Activated CD8-positive, alpha-beta T cell treated with anti-CD3 and anti-CD28 coated beads, Interleukin-2, amount 10 ng/mL, durations not matched to agents 7 days and 5 days (primary cell): ENCODE measurements around the gene RASGRP3. TPM values are rescaled to one million over a fixed set of nuclear protein-coding genes. Genes with fewer than 3 reads are reported as not detected.
"Not testable (repeated sequence)": the region's sequence is repeated elsewhere in the genome, so short reads cannot be mapped to it uniquely, and the experiment has no call there.

Source experiments
- ATAC-seq: fragments of 150-1000 bp; cut with Tn5 transposase; one replicate; pipeline ENCODE4 v1.10.0; 2021; ENCODE audit warnings: moderate library complexity
- CTCF ChIA-PET: fragments of 350-600 bp; sonication (Branson Sonifier 250); formaldehyde crosslinking; loops from one replicate; lab custom pipeline; 2021; ENCODE audit warnings: antibody characterized with exemption; lab: Charles Lee
- POLR2A ChIA-PET: fragments of 350-600 bp; sonication (Branson Sonifier 250); formaldehyde crosslinking; loops from one replicate; lab custom pipeline; 2021; ENCODE audit warnings: antibody characterized with exemption; lab: Charles Lee
- DNase-seq: peaks from one replicate; pipeline ENCODE4 v3.0.0-alpha.2; 2020
- H3K27ac Mint-ChIP-seq: one replicate; pipeline ENCODE4 v1.8.0; 2021; ENCODE audit warnings: mild to moderate bottlenecking, mixed read lengths
- H3K27me3 Mint-ChIP-seq: one replicate; pipeline ENCODE4 v1.8.0; 2021; ENCODE audit warnings: low read depth, mixed read lengths
- H3K36me3 Mint-ChIP-seq: one replicate; pipeline ENCODE4 v1.8.0; 2021; ENCODE audit warnings: low read depth, mixed read lengths
- H3K4me1 Mint-ChIP-seq: one replicate; pipeline ENCODE4 v1.8.0; 2021; ENCODE audit warnings: low read depth, mixed read lengths
- H3K4me3 Mint-ChIP-seq: one replicate; pipeline ENCODE4 v1.8.0; 2021; ENCODE audit warnings: mild to moderate bottlenecking, mixed read lengths
- H3K9me3 Mint-ChIP-seq: one replicate; pipeline ENCODE4 v1.8.0; 2022; ENCODE audit warnings: mixed read lengths; ENCODE audit not compliant: insufficient read depth
- total RNA-seq, 2 experiments: library from RNA; stranded (reverse); gene quantifications; one replicate each; pipeline ENCODE4 v1.2.3, GENCODE V29; 2021

Gene RASGRP3
- total RNA-seq, 2 experiments from 2014 or later: 3.7 to 4.0 TPM

- H3K27me3 Mint-ChIP-seq: peaks cover 11% of the 10 kb centered on the region
- CTCF ChIA-PET: interaction anchor here (1.1 to 3.3 kb wide), 3 partner anchors 23 to 141 kb away, joined by 3 to 14 read pairs (median 3); no protein-coding TSS in a partner anchor
- H3K36me3 Mint-ChIP-seq, H3K9me3 Mint-ChIP-seq, ATAC-seq, H3K27ac Mint-ChIP-seq, POLR2A ChIA-PET, DNase-seq, H3K4me3 Mint-ChIP-seq, H3K4me1 Mint-ChIP-seq: not testable (repeated sequence)
Observed at GRCh38 chr2:33442052-33442451, 34.4 kb upstream of the RASGRP3 start.

DNA sequence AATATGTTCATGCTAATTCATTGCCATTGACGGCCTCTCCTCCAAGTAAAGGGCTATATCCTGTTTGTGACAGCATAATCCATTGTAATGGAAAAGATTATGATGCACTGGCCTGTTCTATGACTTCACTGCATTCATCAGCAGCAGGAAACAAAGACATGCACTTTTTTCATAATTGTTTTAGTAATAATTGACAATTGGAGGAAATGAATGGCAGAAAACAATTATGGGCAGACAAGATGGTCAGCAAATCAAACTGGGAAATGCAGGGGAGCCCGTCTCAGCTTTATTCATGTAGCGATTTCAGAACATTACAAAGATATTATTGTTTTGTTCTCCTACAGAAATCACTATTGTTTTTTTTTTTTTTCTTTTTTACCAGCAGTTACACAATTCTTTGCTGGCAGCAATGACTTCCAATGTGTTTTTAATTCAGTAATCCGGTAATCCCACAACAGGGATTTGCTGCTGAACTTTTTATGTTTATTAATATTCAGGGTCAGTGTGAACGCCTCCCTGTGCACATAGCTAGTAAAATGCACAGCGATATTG, 33.8 kb upstream of the RASGRP3 start:
- no peak for DNase-seq
- no peaks in the 10 kb centered on the region for H3K36me3 Mint-ChIP-seq
- H3K27me3 Mint-ChIP-seq: peaks cover 11% of the 10 kb centered on the region
- POLR2A ChIA-PET: no interaction called here
- H3K9me3 Mint-ChIP-seq: no peaks in the 10 kb centered on the region
- no peak overlapping the region for H3K4me3 Mint-ChIP-seq
- CTCF ChIA-PET: interaction anchor here (2.0 to 3.3 kb wide), 2 partner anchors 141 kb away, joined by 6 to 14 read pairs; no protein-coding TSS in a partner anchor
- no peak overlapping the region for H3K27ac Mint-ChIP-seq
- ATAC-seq: no peak
- H3K4me1 Mint-ChIP-seq: no peaks in the 10 kb centered on the region

- no peak overlapping the region for H3K4me3 Mint-ChIP-seq
- ATAC-seq: no peak
- H3K9me3 Mint-ChIP-seq: no peaks in the 10 kb centered on the region
- H3K27me3 Mint-ChIP-seq: peaks cover 11% of the 10 kb centered on the region
- POLR2A ChIA-PET: no interaction called here
- H3K4me1 Mint-ChIP-seq: no peaks in the 10 kb centered on the region
- H3K27ac Mint-ChIP-seq: no peak overlapping the region
- DNase-seq: no peak
- no peaks in the 10 kb centered on the region for H3K36me3 Mint-ChIP-seq
- CTCF ChIA-PET: interaction anchor here (1.3 to 2.0 kb wide), 2 partner anchors 11 to 140 kb away, joined by 3 to 6 read pairs; no protein-coding TSS in a partner anchor
Observed at GRCh38 chr2:33443274-33443829, 33.1 kb upstream of the RASGRP3 start.

GRCh38 chr2:33444967-33445366, 31.5 kb upstream of the RASGRP3 start:
- DNase-seq: no peak
- no peaks in the 10 kb centered on the region for H3K4me1 Mint-ChIP-seq
- H3K27me3 Mint-ChIP-seq: peaks cover 8% of the 10 kb centered on the region
- no peak for ATAC-seq
- no peak overlapping the region for H3K4me3 Mint-ChIP-seq
- H3K9me3 Mint-ChIP-seq: no peaks in the 10 kb centered on the region
- POLR2A ChIA-PET: no interaction called here
- no peaks in the 10 kb centered on the region for H3K36me3 Mint-ChIP-seq
- CTCF ChIA-PET: interaction anchor here (1.3 to 2.0 kb wide), 2 partner anchors 13 to 138 kb away, joined by 3 to 6 read pairs; no protein-coding TSS in a partner anchor
- no peak overlapping the region for H3K27ac Mint-ChIP-seq

GRCh38 chr2:33448220-33448899, 28.1 kb upstream of the RASGRP3 start:
- H3K27ac Mint-ChIP-seq: no peak overlapping the region
- H3K4me3 Mint-ChIP-seq: no peak overlapping the region
- peaks cover 3% of the 10 kb centered on the region for H3K36me3 Mint-ChIP-seq
- ChIA-PET CTCF (no interaction called here), POLR2A (no interaction called here)
- no peak for DNase-seq
- peaks cover 10% of the 10 kb centered on the region for H3K27me3 Mint-ChIP-seq
- no peak for ATAC-seq
- peaks cover 5% of the 10 kb centered on the region for H3K9me3 Mint-ChIP-seq
- no peaks in the 10 kb centered on the region for H3K4me1 Mint-ChIP-seq

- no peak overlapping the region for H3K27ac Mint-ChIP-seq
- H3K9me3 Mint-ChIP-seq: peaks cover 12% of the 10 kb centered on the region
- ChIA-PET POLR2A (no interaction called here), CTCF (no interaction called here)
- no peak overlapping the region for H3K4me3 Mint-ChIP-seq
- peaks cover 3% of the 10 kb centered on the region for H3K36me3 Mint-ChIP-seq
- H3K27me3 Mint-ChIP-seq: peaks cover 6% of the 10 kb centered on the region
- ATAC-seq (no peak), DNase-seq (no peak)
- no peaks in the 10 kb centered on the region for H3K4me1 Mint-ChIP-seq
Observed at GRCh38 chr2:33451214-33451613, 25.2 kb upstream of the RASGRP3 start.

DNA sequence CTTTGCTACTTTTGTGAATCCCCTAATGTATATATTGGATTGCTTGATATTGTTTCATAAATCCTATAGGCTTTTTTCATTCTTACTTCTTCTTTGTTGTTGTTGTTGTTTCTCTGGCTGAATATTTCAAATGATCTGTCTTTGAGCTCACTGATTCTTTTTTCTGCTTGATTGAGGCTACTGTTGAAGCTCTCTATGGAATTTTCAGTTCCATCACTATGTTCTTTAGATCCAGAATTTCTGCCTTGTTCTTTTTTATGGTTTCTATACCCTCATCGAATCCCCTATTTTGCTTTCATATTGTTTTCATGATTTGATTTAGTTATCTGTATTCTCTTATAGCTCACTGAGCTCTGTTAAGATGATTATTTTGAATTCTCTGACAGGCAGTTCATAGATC, 24.6 kb upstream of the RASGRP3 start:
- peaks cover 6% of the 10 kb centered on the region for H3K27me3 Mint-ChIP-seq
- H3K36me3 Mint-ChIP-seq: peaks cover 3% of the 10 kb centered on the region
- H3K4me1 Mint-ChIP-seq: no peaks in the 10 kb centered on the region
- ChIA-PET POLR2A (no interaction called here), CTCF (no interaction called here)
- H3K27ac Mint-ChIP-seq: no peak overlapping the region
- no peak for ATAC-seq
- DNase-seq: no peak
- peaks cover 12% of the 10 kb centered on the region for H3K9me3 Mint-ChIP-seq
- H3K4me3 Mint-ChIP-seq: no peak overlapping the region

DNA sequence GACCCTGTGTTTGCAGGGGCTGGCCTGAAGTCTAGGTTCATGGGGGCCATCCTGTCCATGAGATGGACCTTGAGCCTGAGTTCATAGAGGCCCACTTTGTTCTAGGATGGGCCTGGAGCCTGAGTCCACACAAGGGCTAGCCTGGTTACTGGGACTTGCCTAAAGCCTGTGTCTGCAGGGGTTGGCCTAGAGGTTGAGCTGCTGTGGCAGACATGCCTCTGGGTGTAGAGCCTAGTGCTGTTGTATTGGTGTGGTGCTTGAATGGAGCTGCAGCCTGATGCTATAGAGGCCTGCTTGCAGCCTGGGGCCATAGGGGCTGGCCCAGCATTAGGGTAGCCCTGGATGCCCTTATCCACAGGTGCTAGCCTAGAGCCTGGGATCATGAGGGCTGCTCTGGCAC, 23.9 kb upstream of the RASGRP3 start:
- Mint-ChIP-seq H3K4me1 (peaks cover 2% of the 10 kb centered on the region), H3K27ac (no peak overlapping the region), H3K4me3 (no peak overlapping the region), H3K9me3 (peaks cover 12% of the 10 kb centered on the region), H3K36me3 (peaks cover 3% of the 10 kb centered on the region), H3K27me3 (peaks cover 6% of the 10 kb centered on the region)
- POLR2A ChIA-PET: no interaction called here
- ATAC-seq (no peak), DNase-seq (no peak)
- CTCF ChIA-PET: no interaction called here

DNA sequence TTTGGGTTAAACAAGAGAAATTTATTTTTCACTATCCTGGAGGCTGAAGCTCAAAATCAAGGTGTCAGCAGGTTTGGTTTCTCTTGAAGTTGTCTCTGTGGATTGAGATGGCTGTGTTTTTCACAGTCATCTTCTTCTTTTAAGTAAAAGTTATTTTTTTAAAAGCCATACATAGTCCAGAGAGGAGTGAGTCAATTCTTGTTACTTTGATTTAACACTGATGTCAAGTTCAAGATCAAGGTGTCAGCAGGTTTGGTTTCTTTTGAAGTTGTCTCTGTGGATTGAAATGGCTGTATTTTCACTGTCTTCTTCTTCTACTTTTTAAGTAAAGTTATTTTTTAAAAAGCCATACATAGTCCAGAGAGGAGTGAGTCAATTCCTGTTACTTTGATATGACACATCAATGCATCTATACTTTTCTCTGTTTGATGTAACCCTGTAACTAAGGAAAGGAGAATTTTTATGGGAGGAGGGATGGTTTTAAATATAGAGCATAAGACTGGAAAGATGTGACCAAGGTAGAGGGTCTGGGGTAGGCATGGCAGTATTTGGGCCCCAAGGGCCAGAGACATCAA, 22.5 kb upstream of the RASGRP3 start:
- ATAC-seq: no peak
- Mint-ChIP-seq H3K27me3 (peaks cover 6% of the 10 kb centered on the region), H3K27ac (no peak overlapping the region), H3K9me3 (peaks cover 12% of the 10 kb centered on the region), H3K4me3 (no peak overlapping the region), H3K36me3 (peaks cover 3% of the 10 kb centered on the region), H3K4me1 (peaks cover 4% of the 10 kb centered on the region)
- ChIA-PET CTCF (no interaction called here), POLR2A (no interaction called here)
- no peak for DNase-seq

DNA sequence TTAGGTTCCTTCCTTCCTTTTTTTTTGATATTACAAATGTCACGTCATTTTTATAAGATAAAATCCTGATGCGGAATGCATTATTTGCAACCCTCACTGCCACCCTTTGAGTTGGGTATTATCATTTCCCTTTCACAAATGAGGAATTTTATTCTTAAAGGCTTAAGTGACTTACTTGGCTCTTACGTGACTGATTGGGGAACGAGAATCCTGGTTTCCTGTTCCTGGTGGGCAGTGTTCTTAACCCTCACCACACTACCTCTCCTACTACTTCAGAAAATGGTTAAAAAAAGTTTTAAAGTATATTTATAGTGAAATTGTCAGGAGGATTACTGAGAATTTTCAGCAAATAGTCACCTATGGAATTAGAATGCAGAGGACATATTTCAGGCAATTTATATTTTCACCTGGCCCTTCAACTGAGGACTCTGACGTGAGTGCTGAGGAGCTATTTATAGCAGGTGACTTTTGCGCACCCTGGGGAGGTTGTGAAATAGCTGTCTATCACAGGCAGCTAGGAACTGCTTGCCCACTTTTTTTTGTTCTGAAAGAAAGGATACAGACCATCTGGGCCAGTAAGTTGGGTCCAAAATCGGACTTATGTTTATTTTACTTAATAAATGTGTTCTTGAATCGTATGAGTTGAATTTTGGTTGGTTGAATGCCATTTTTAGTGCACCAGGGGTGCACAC, 18.7 kb upstream of the RASGRP3 start:
- DNase-seq (no peak), ATAC-seq (no peak)
- peaks cover 6% of the 10 kb centered on the region for H3K9me3 Mint-ChIP-seq
- H3K4me1 Mint-ChIP-seq: peaks cover 4% of the 10 kb centered on the region
- CTCF ChIA-PET: interaction anchor here (0.8 kb wide), 1 partner anchor 126 kb away, joined by 3 read pairs; no protein-coding TSS in a partner anchor
- no peak overlapping the region for H3K27ac Mint-ChIP-seq
- no peak overlapping the region for H3K4me3 Mint-ChIP-seq
- H3K36me3 Mint-ChIP-seq: no peaks in the 10 kb centered on the region
- POLR2A ChIA-PET: no interaction called here
- H3K27me3 Mint-ChIP-seq: no peaks in the 10 kb centered on the region

DNA sequence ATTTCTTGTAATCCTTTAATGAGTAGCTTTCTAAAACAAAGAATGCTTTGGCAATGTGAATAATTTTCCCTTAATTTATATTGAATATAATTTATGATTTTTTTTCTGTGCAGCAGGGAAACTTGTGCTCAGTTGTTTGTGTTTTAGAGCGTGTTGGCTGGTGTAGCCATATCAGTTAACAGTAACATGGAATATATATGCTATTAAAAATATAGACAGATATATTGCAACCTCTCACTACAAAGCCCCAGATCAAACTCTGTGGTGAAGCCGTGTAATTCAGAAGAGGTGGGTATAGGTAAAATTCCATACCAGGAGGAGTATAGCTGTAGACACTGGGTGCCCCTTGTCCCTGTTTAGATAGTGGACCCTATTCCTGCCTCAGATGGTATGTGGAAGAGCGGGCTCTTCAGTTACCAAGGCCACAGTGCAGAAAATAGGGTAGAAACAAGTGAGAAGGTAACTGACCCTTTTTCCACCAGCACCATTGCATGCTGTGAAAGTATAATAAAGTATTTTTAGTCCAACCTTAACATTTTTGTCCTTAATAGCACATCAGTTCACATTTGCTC, 18.1 kb upstream of the RASGRP3 start:
- Mint-ChIP-seq H3K9me3 (peaks cover 6% of the 10 kb centered on the region), H3K4me1 (peaks cover 4% of the 10 kb centered on the region), H3K27me3 (no peaks in the 10 kb centered on the region), H3K4me3 (no peak overlapping the region), H3K36me3 (no peaks in the 10 kb centered on the region), H3K27ac (no peak overlapping the region)
- no peak for DNase-seq
- CTCF ChIA-PET: interaction anchor here (0.8 kb wide), 1 partner anchor 125 kb away, joined by 3 read pairs; no protein-coding TSS in a partner anchor
- ATAC-seq: no peak
- POLR2A ChIA-PET: no interaction called here
